IMR-90 (cell line): ENCODE results near the gene RNF149. TPM values are rescaled to one million over a fixed set of nuclear protein-coding genes. Genes with fewer than 3 reads are reported as not detected.

Experiments
- ATAC-seq: fragments of 200-7000 bp; cut with Tn5 transposase; 2 replicates; pipeline ENCODE4 v1.9.1; 2020; ENCODE audit warnings: low read depth, mild to moderate bottlenecking, moderate library complexity
- BruUV-seq: library from RNA; stranded (reverse); fragments of 400-500 nt; replicated peaks from 2 replicates; lab custom pipeline; 2021; lab: Mats Ljungman, UMichigan
- CTCF ChIA-PET: fragments of 300-600 bp; formaldehyde crosslinking; extraction: SDS; loops from one replicate; lab custom pipeline; 2021; ENCODE audit warnings: antibody characterized with exemption; lab: Yijun Ruan, JAX
- POLR2A ChIA-PET: fragments of 300-600 bp; sonication (Branson Sonifier 250); formaldehyde crosslinking; loops from one replicate; lab custom pipeline; 2022; ENCODE audit warnings: antibody characterized with exemption; ENCODE audit not compliant: unreplicated experiment; lab: Charles Lee
- DNase-seq: peaks from one replicate; pipeline ENCODE4 v3.0.0; 2013
- H2AFZ ChIP-seq: replicated peaks from 2 replicates; pipeline ENCODE3; 2013; ENCODE audit warnings: low read length, mild to moderate bottlenecking; ENCODE audit not compliant: poor library complexity
- H2AK5ac ChIP-seq: 2 replicates; pipeline ENCODE4 v1.6.1; 2013; ENCODE audit warnings: low read depth, low read length, inconsistent platforms
- H2AK9ac ChIP-seq: replicated peaks from 2 replicates; pipeline ENCODE3; 2013; ENCODE audit warnings: mild to moderate bottlenecking, low read depth, low read length, moderate library complexity; ENCODE audit not compliant: poor library complexity
- H2BK120ac ChIP-seq: 2 replicates; pipeline ENCODE4 v1.6.1; 2013; ENCODE audit warnings: low read depth, low read length, inconsistent platforms
- H2BK15ac ChIP-seq: 3 replicates; pipeline ENCODE4 v1.6.1; 2013; ENCODE audit warnings: low read depth, low read length, inconsistent platforms
- H2BK20ac ChIP-seq: 2 replicates; pipeline ENCODE4 v1.6.1; 2013; ENCODE audit warnings: low read depth, mild to moderate bottlenecking, inconsistent platforms, low read length, moderate library complexity
- H2BK5ac ChIP-seq: 2 replicates; pipeline ENCODE4 v1.6.1; 2013; ENCODE audit warnings: mild to moderate bottlenecking, low read depth, low read length, inconsistent platforms; ENCODE audit not compliant: poor library complexity, severe bottlenecking
- H3K14ac ChIP-seq: replicated peaks from 2 replicates; pipeline ENCODE4 v1.6.1; 2013; ENCODE audit warnings: low read depth, low read length, inconsistent platforms
- H3K18ac ChIP-seq: 2 replicates; pipeline ENCODE4 v1.6.1; 2013; ENCODE audit warnings: low read depth, low read length, control low read depth
- H3K23ac ChIP-seq: 2 replicates; pipeline ENCODE4 v1.6.1; 2013; ENCODE audit warnings: low read depth, low read length, inconsistent platforms
- H3K27ac ChIP-seq: 2 replicates; pipeline ENCODE4 v1.5.1; 2013; ENCODE audit warnings: mild to moderate bottlenecking, control low read depth, low read length; ENCODE audit not compliant: insufficient read depth
- H3K27me3 ChIP-seq: 2 replicates; pipeline ENCODE4 v1.6.1; 2013; ENCODE audit warnings: low read length; ENCODE audit not compliant: control insufficient read depth, insufficient read depth
- H3K36me3 ChIP-seq: 2 replicates; pipeline ENCODE4 v1.6.1; 2013; ENCODE audit warnings: low read length, mixed read lengths; ENCODE audit not compliant: control insufficient read depth, insufficient read depth
- H3K4ac ChIP-seq: 2 replicates; pipeline ENCODE4 v1.6.1; 2013; ENCODE audit warnings: low read depth, low read length, inconsistent platforms
- H3K4me1 ChIP-seq: 2 replicates; pipeline ENCODE4 v1.6.1; 2013; ENCODE audit warnings: low read length, mixed read lengths; ENCODE audit not compliant: control insufficient read depth, insufficient read depth
- H3K4me2 ChIP-seq: 2 replicates; pipeline ENCODE4 v1.6.1; 2013; ENCODE audit warnings: low read depth, mild to moderate bottlenecking, control low read depth, low read length, moderate library complexity
- H3K4me3 ChIP-seq: 2 replicates; pipeline ENCODE4 v1.5.1; 2013; ENCODE audit warnings: low read depth, mild to moderate bottlenecking, control low read depth, low read length, moderate library complexity; ENCODE audit not compliant: insufficient read depth
- H3K56ac ChIP-seq: 2 replicates; pipeline ENCODE4 v1.6.1; 2013; ENCODE audit warnings: low read length, inconsistent platforms; ENCODE audit not compliant: insufficient read depth; ENCODE audit errors: extremely low read depth
- H3K79me1 ChIP-seq, 2 experiments: 2 replicates each; pipeline ENCODE4 v1.6.1; 2013; ENCODE audit warnings: low read length in 2 of 2, inconsistent platforms in 1 of 2, low read depth in 1 of 2
- H3K9ac ChIP-seq: 2 replicates; pipeline ENCODE4 v1.6.1; 2013; ENCODE audit warnings: low read depth, low read length, control low read depth
- H3K9me1 ChIP-seq: 2 replicates; pipeline ENCODE4 v1.6.1; 2013; ENCODE audit warnings: low read length, inconsistent platforms; ENCODE audit not compliant: insufficient read depth
- H3K9me3 ChIP-seq: 2 replicates; pipeline ENCODE4 v1.6.1; 2013; ENCODE audit warnings: low read length; ENCODE audit not compliant: control insufficient read depth, insufficient read depth
- H4K20me1 ChIP-seq: 2 replicates; pipeline ENCODE4 v1.6.1; 2013; ENCODE audit warnings: low read length, inconsistent platforms; ENCODE audit not compliant: insufficient read depth
- H4K5ac ChIP-seq: 2 replicates; pipeline ENCODE4 v1.6.1; 2013; ENCODE audit warnings: mild to moderate bottlenecking, low read depth, low read length, control low read depth
- H4K8ac ChIP-seq, 2 experiments: 2 replicates each; pipeline ENCODE4 v1.6.1; 2013; ENCODE audit warnings: low read depth in 2 of 2, low read length in 2 of 2, control low read depth in 1 of 2, inconsistent platforms in 1 of 2
- H4K91ac ChIP-seq: 2 replicates; pipeline ENCODE4 v1.6.1; 2013; ENCODE audit warnings: low read depth, low read length, inconsistent platforms; ENCODE audit not compliant: insufficient read depth
- BHLHE40 ChIP-seq: fragments of 150-350 bp; IDR thresholded peaks from 2 replicates; pipeline ENCODE4 v1.6.1; 2016; ENCODE audit warnings: mild to moderate bottlenecking, low read depth, low read length
- CHD1 ChIP-seq: IDR thresholded peaks from 2 replicates; pipeline ENCODE4 v1.6.1; 2012; ENCODE audit warnings: low read depth, low read length, improper control_type of control experiment
- FOS ChIP-seq: fragments of 150-350 bp; IDR thresholded peaks from 2 replicates; pipeline ENCODE4 v1.6.1; 2016; ENCODE audit warnings: low read depth, low read length
- MXI1 ChIP-seq: IDR thresholded peaks from 2 replicates; pipeline ENCODE4 v1.6.1; 2012; ENCODE audit warnings: low read depth, mild to moderate bottlenecking, low read length, moderate library complexity, borderline replicate concordance
- NFE2L2 ChIP-seq: fragments of 150-350 bp; IDR thresholded peaks from 2 replicates; pipeline ENCODE4 v1.6.1; 2016; ENCODE audit warnings: low read depth, mild to moderate bottlenecking, low read length
- POLR2A ChIP-seq: IDR thresholded peaks from 2 replicates; pipeline ENCODE4 v1.6.1; 2012; ENCODE audit warnings: mild to moderate bottlenecking, low read depth, low read length
- RFX5 ChIP-seq: IDR thresholded peaks from 2 replicates; pipeline ENCODE4 v1.8.0; 2012; ENCODE audit warnings: low read depth, mild to moderate bottlenecking, low read length, moderate library complexity
- SMC3 ChIP-seq: fragments of 150-350 bp; IDR thresholded peaks from 2 replicates; pipeline ENCODE4 v1.6.1; 2016; ENCODE audit warnings: low read depth, mild to moderate bottlenecking, antibody characterized with exemption, low read length, moderate library complexity
- WGBS, 2 experiments: methylation state at CpG; one replicate each; pipeline versions ENCODE4 v1.1.5 to v1.1.7; 2013; ENCODE audit warnings: missing lambda C conversion rate in 2 of 2; ENCODE audit not compliant: insufficient read length in 1 of 2; ENCODE audit errors: extremely low coverage in 2 of 2; 5-methylcytosine and 5-hydroxymethylcytosine counted together
- dilution Hi-C: fragments of 300-500 bp; cut with HindIII; formaldehyde crosslinking; loops from one replicate; pipeline ENCODE4 v1.14.3; 2018; ENCODE audit warnings: low sequenced_read_pairs; ENCODE audit not compliant: unreplicated experiment
- in situ Hi-C: fragments of 300-500 bp; cut with MboI; formaldehyde crosslinking; loops from 3 replicates; pipeline ENCODE4 v1.14.3; 2019; ENCODE audit warnings: low sequenced_read_pairs, inconsistent platforms, mixed read lengths
- intact Hi-C: fragments of 100-400 bp; cut with micrococcal nuclease; formaldehyde crosslinking; loops from 2 replicates; pipeline ENCODE4 v1.10.0; 2022
- polyA plus RNA-seq, 3 experiments: library from polyadenylated mRNA; depleted of rRNA; stranded (reverse); fragments of >200 nt; gene quantifications; 2 replicates each; pipeline ENCODE4 v1.2.3, GENCODE V29; 2012; ENCODE audit warnings: low replicate concordance in 1 of 3
- total RNA-seq: library from RNA; depleted of rRNA; stranded (reverse); fragments of >200 nt; gene quantifications from 2 replicates; pipeline ENCODE4 v1.2.3, GENCODE V29; 2012

The RNF149 gene
- total and polyA plus RNA-seq, 2 of the 4 experiments (the other 2 are of a cell fraction), result 14.5 to 18.6 TPM

GRCh38 chr2:101340141-101340551 lies 31.6 kb upstream of the RNF149 start:
- H3K4me1 ChIP-seq, result peaks cover 2% of the 10 kb centered on the region; the same call in 1 of the 2 replicates
- no peak overlapping the region for H2BK5ac ChIP-seq
- CTCF ChIA-PET, result interaction anchor here (0.6 kb wide), 1 partner anchor 666 kb away, joined by 5 read pairs; no protein-coding TSS in a partner anchor
- H4K8ac ChIP-seq, result no peak overlapping the region
- no peak overlapping the region for H4K91ac ChIP-seq
- H3K18ac ChIP-seq, result no peak overlapping the region
- H3K4me2 ChIP-seq, result no peak overlapping the region
- H3K14ac ChIP-seq, result peak overlapping the region; percentile 45; the same call in 1 of the 2 replicates
- in situ Hi-C loops, result loop anchor here (10.0 kb wide), 1 partner anchor 495 kb away; no protein-coding TSS in a partner anchor
- dilution Hi-C loops, result no loop called here
- no peaks in the 10 kb centered on the region for H3K9me3 ChIP-seq
- H3K27me3 ChIP-seq, result no peaks in the 10 kb centered on the region
- no peak overlapping the region for H3K23ac ChIP-seq
- WGBS, 2 experiments, result 100% methylated on average over 1 of the region's 1 CpG; no CpG with 5 or more reads in 1 of the 2 experiments
- TF ChIP-seq MXI1 (no peak), BHLHE40 (no peak), CHD1 (no peak), RFX5 (no peak), FOS (no peak), POLR2A (no peak), SMC3 (no peak), NFE2L2 (no peak)
- BruUV-seq, result no TSS peak
- H4K5ac ChIP-seq, result no peak overlapping the region
- H2BK15ac ChIP-seq, result no peak overlapping the region
- no peaks in the 10 kb centered on the region for H3K36me3 ChIP-seq
- no peak overlapping the region for H3K4me3 ChIP-seq
- no peak overlapping the region for H3K9ac ChIP-seq
- no peak overlapping the region for H2AK9ac ChIP-seq
- no peak overlapping the region for H3K56ac ChIP-seq
- H2BK120ac ChIP-seq, result no peak overlapping the region
- intact Hi-C loops, result loop anchor here (5.0 kb wide), 1 partner anchor 492 kb away; no protein-coding TSS in a partner anchor
- H3K4ac ChIP-seq, result no peak overlapping the region
- H2BK20ac ChIP-seq, result no peak overlapping the region
- no peak overlapping the region for H2AK5ac ChIP-seq
- H3K9me1 ChIP-seq, result no peaks in the 10 kb centered on the region; the same call in 1 of the 2 replicates
- POLR2A ChIA-PET, result no interaction called here
- DNase-seq (peak; percentile 33), ATAC-seq (no peak)
- H4K20me1 ChIP-seq, result no peaks in the 10 kb centered on the region
- no peaks in the 10 kb centered on the region for H3K79me1 ChIP-seq
- H3K27ac ChIP-seq, result no peak overlapping the region
- no peak overlapping the region for H2AFZ ChIP-seq
